HL-60 (cell line): ENCODE results near the gene ZNRF1.

Experiments
- DNase-seq, 2 experiments: peaks; one replicate each; pipeline ENCODE4 v3.0.0-alpha.2; 2010 to 2020; ENCODE audit warnings: low read depth in 1 of 2, low spot score in 1 of 2
- H3K27ac ChIP-seq: fragments of 250-450 bp; sonication (Bioruptor Pico); replicated peaks from 2 replicates; pipeline ENCODE4 v1.5.1; 2020; ENCODE audit warnings: mild to moderate bottlenecking, moderate library complexity
- H3K27me3 ChIP-seq: fragments of 250-450 bp; sonication (Bioruptor Pico); 2 replicates; pipeline ENCODE4 v1.5.1; 2021; ENCODE audit warnings: mild to moderate bottlenecking, moderate library complexity; ENCODE audit not compliant: insufficient read depth, poor library complexity, severe bottlenecking
- H3K4me3 ChIP-seq: replicated peaks from 2 replicates; pipeline ENCODE4 v1.5.1; 2011; ENCODE audit warnings: mild to moderate bottlenecking, control low read depth, low read length; ENCODE audit not compliant: insufficient read depth
- CTCF ChIP-seq: IDR thresholded peaks from one replicate; pipeline ENCODE4 v1.5.1; 2011; ENCODE audit warnings: low read length, control low read depth, inconsistent platforms; ENCODE audit not compliant: insufficient read depth
- GABPA ChIP-seq: IDR thresholded peaks from 2 replicates; pipeline ENCODE4 v1.6.1; 2012; ENCODE audit warnings: low read depth
- POLR2AphosphoS5 ChIP-seq: IDR thresholded peaks from 2 replicates; pipeline ENCODE4 v1.6.1; 2012; ENCODE audit warnings: low read depth
- REST ChIP-seq: IDR thresholded peaks from 2 replicates; pipeline ENCODE4 v1.6.1; 2012; ENCODE audit warnings: low read depth; ENCODE audit not compliant: insufficient replicate concordance
- SPI1 ChIP-seq: IDR thresholded peaks from 2 replicates; pipeline ENCODE4 v1.6.1; 2012; ENCODE audit warnings: low read depth, mild to moderate bottlenecking, borderline replicate concordance

Gene ZNRF1

GRCh38 chr16:75072239-75072947, 73.6 kb downstream of the ZNRF1 start:
- TF ChIP-seq SPI1: no peak
- TF ChIP-seq CTCF: no peak
- no peak for TF ChIP-seq REST
- no peak for DNase-seq
- H3K27ac ChIP-seq: no peak overlapping the region
- no peak overlapping the region for H3K4me3 ChIP-seq
- no peaks in the 10 kb centered on the region for H3K27me3 ChIP-seq

- no peak for DNase-seq
- no peak overlapping the region for H3K4me3 ChIP-seq
- H3K27ac ChIP-seq: peak overlapping the region; percentile 83
- TF ChIP-seq CTCF (no peak), GABPA (no peak), SPI1 (no peak), POLR2AphosphoS5 (no peak), REST (no peak)
- H3K27me3 ChIP-seq: no peaks in the 10 kb centered on the region
Measured at GRCh38 chr16:75073545-75074303, 74.9 kb downstream of the ZNRF1 start.

GRCh38 chr16:75074304-75074793, 75.5 kb downstream of the ZNRF1 start:
- H3K27ac ChIP-seq: peak overlapping the region; percentile 83

More at GRCh38 chr16:75074304-75074793, 75.5 kb downstream of the ZNRF1 start:
- no peak for DNase-seq
- TF ChIP-seq REST (no peak), POLR2AphosphoS5 (no peak), CTCF (no peak), SPI1 (no peak), GABPA (no peak)
- Histone ChIP-seq H3K4me3 (no peak overlapping the region), H3K27me3 (no peaks in the 10 kb centered on the region)
